GM12878 (cell line): Measurements from ENCODE around the gene NLRP14. TPM values are rescaled to one million over a fixed set of nuclear protein-coding genes. Genes with fewer than 3 reads are reported as not detected.

ENCODE experiments used
- ATAC-seq: fragments of 200-7000 bp; cut with Tn5 transposase; 3 replicates; pipeline ENCODE4 v1.9.1; 2020; ENCODE audit warnings: mild to moderate bottlenecking, moderate library complexity
- BruUV-seq: library from RNA; stranded (reverse); fragments of 400-500 nt; replicated peaks from 2 replicates; lab custom pipeline; 2021; lab: Mats Ljungman, UMichigan
- CTCF ChIA-PET: fragments of 300-600 bp; sonication (Branson Sonifier 250); formaldehyde crosslinking; extraction: SDS; loops from one replicate; lab custom pipeline; 2021; ENCODE audit warnings: inconsistent platforms; lab: Yijun Ruan, JAX
- POLR2A ChIA-PET: fragments of 350-600 bp; formaldehyde crosslinking; extraction: SDS; loops from one replicate; lab custom pipeline; 2021; ENCODE audit warnings: inconsistent platforms; lab: Charles Lee
- RAD21 ChIA-PET: fragments of 300-600 bp; sonication (Branson Sonifier 250); formaldehyde crosslinking; loops from one replicate; lab custom pipeline; 2023; ENCODE audit warnings: antibody characterized with exemption; ENCODE audit not compliant: unreplicated experiment; lab: Charles Lee
- SMC1A ChIA-PET: fragments of 300-600 bp; sonication (Branson Sonifier 250); formaldehyde crosslinking; loops from one replicate; lab custom pipeline; 2023; ENCODE audit not compliant: unreplicated experiment, uncharacterized antibody; lab: Charles Lee
- DNase-seq: peaks from one replicate; pipeline ENCODE4 v3.0.0-alpha.2; 2011; ENCODE audit warnings: low read depth, low spot score
- FAIRE-seq: peaks from 3 replicates; lab custom pipeline; 2011; peaks lifted over from hg19 to GRCh38; lab: Jason Lieb, UNC
- H2AFZ ChIP-seq: 2 replicates; pipeline ENCODE4 v1.6.0; 2011; ENCODE audit warnings: low read depth, low read length, control low read depth; ENCODE audit not compliant: control insufficient read depth
- H3K27ac ChIP-seq: 2 replicates; pipeline ENCODE4 v1.5.1; 2011; ENCODE audit warnings: control low read depth; ENCODE audit not compliant: control insufficient read depth, insufficient read depth
- H3K27me3 ChIP-seq, 2 experiments: replicated peaks in 1 of 2; 2 replicates each; pipeline versions ENCODE4 v1.6.0 to v1.6.1; 2011; ENCODE audit warnings: low read length in 1 of 2; ENCODE audit not compliant: control insufficient read depth in 2 of 2, insufficient read depth in 2 of 2
- H3K36me3 ChIP-seq, 2 experiments: 2 replicates each; pipeline ENCODE4 v1.5.1; 2011; ENCODE audit warnings: low read length in 1 of 2; ENCODE audit not compliant: control insufficient read depth in 2 of 2, insufficient read depth in 2 of 2
- H3K4me1 ChIP-seq: 2 replicates; pipeline ENCODE4 v1.6.1; 2011; ENCODE audit warnings: mild to moderate bottlenecking, low read length, moderate library complexity, mixed read lengths; ENCODE audit not compliant: control insufficient read depth, insufficient read depth
- H3K4me2 ChIP-seq: 2 replicates; pipeline ENCODE4 v1.6.0; 2011; ENCODE audit warnings: control low read depth; ENCODE audit not compliant: control insufficient read depth, insufficient read depth
- H3K4me3 ChIP-seq: fragments of 200-600 bp; sonication (generic); 2 replicates; pipeline ENCODE4 v1.5.1; 2016
- H3K79me2 ChIP-seq: 2 replicates; pipeline ENCODE4 v1.6.0; 2011; ENCODE audit warnings: low read length; ENCODE audit not compliant: control insufficient read depth, insufficient read depth
- H3K9ac ChIP-seq: 2 replicates; pipeline ENCODE4 v1.8.0; 2011; ENCODE audit warnings: low read length, control low read depth, mixed read lengths; ENCODE audit not compliant: control insufficient read depth, insufficient read depth
- H3K9me3 ChIP-seq: replicated peaks from 3 replicates; pipeline ENCODE4 v1.5.1; 2011; ENCODE audit warnings: mild to moderate bottlenecking, low read length; ENCODE audit not compliant: control insufficient read depth, insufficient read depth
- H4K20me1 ChIP-seq: 2 replicates; pipeline ENCODE4 v1.6.0; 2011; ENCODE audit not compliant: control insufficient read depth, insufficient read depth
- CEBPB ChIP-seq, 2 experiments: fragments of 150-350 bp in 1 of 2; IDR thresholded peaks; 2 replicates each; pipeline ENCODE4 v1.6.1; 2012 to 2014; ENCODE audit warnings: low read depth in 2 of 2, low read length in 2 of 2, borderline replicate concordance in 1 of 2, inconsistent platforms in 1 of 2
- CHD2 ChIP-seq: IDR thresholded peaks from 2 replicates; pipeline ENCODE4 v1.6.1; 2011; ENCODE audit warnings: low read depth, low read length, improper control_type of control experiment, borderline replicate concordance
- CREB1 ChIP-seq: IDR thresholded peaks from 2 replicates; pipeline ENCODE4 v1.6.1; 2012; ENCODE audit warnings: low read depth, mild to moderate bottlenecking, inconsistent platforms
- FOXK2 ChIP-seq: fragments of 450-650 bp; IDR thresholded peaks from 2 replicates; pipeline ENCODE4 v1.6.1; 2017; ENCODE audit warnings: mild to moderate bottlenecking, moderate library complexity
- HCFC1 ChIP-seq: fragments of 150-350 bp; IDR thresholded peaks from 2 replicates; pipeline ENCODE4 v1.6.1; 2014; ENCODE audit warnings: low read length
- HDGF ChIP-seq: fragments of 450-650 bp; IDR thresholded peaks from 2 replicates; pipeline ENCODE4 v1.6.1; 2016; ENCODE audit warnings: antibody characterized with exemption
- IRF4 ChIP-seq: IDR thresholded peaks from 2 replicates; pipeline ENCODE4 v1.6.1; 2011; ENCODE audit warnings: low read depth, low read length
- JUND ChIP-seq: IDR thresholded peaks from 2 replicates; pipeline ENCODE4 v1.6.1; 2012; ENCODE audit warnings: low read depth, mild to moderate bottlenecking, low read length, improper control_type of control experiment, moderate library complexity
- NBN ChIP-seq: fragments of 450-650 bp; IDR thresholded peaks from 2 replicates; pipeline ENCODE4 v1.6.1; 2016
- NFYA ChIP-seq: IDR thresholded peaks from 2 replicates; pipeline ENCODE4 v1.6.1; 2011; ENCODE audit warnings: low read depth, mild to moderate bottlenecking, low read length, improper control_type of control experiment, borderline replicate concordance
- PAX5 ChIP-seq: IDR thresholded peaks from 2 replicates; pipeline ENCODE4 v1.6.1; 2011; ENCODE audit warnings: low read depth, low read length, borderline replicate concordance
- POU2F2 ChIP-seq: IDR thresholded peaks from 3 replicates; pipeline ENCODE4 v1.6.1; 2011; ENCODE audit warnings: low read depth, mild to moderate bottlenecking, low read length, borderline replicate concordance
- RB1 ChIP-seq: fragments of 450-650 bp; formaldehyde crosslinking; IDR thresholded peaks from 2 replicates; pipeline ENCODE4 v1.6.1; 2017; ENCODE audit warnings: mild to moderate bottlenecking, borderline replicate concordance
- RELA ChIP-seq: fragments of 450-650 bp; IDR thresholded peaks from 2 replicates; pipeline ENCODE4 v1.8.0; 2014; ENCODE audit warnings: borderline replicate concordance; ENCODE audit not compliant: partially characterized antibody
- SMARCA5 ChIP-seq: fragments of 450-650 bp; IDR thresholded peaks from 2 replicates; pipeline ENCODE4 v1.6.1; 2017; ENCODE audit warnings: mild to moderate bottlenecking
- SUZ12 ChIP-seq: fragments of 200-600 bp; sonication (generic); IDR thresholded peaks from one replicate; pipeline ENCODE4 v1.6.1; 2018; ENCODE audit warnings: antibody characterized with exemption, mild to moderate bottlenecking; ENCODE audit not compliant: unreplicated experiment
- TAF1 ChIP-seq: IDR thresholded peaks from 2 replicates; pipeline ENCODE4 v1.6.1; 2011; ENCODE audit warnings: mild to moderate bottlenecking, low read depth, low read length, borderline replicate concordance
- ZZZ3 ChIP-seq: IDR thresholded peaks from 2 replicates; pipeline ENCODE4 v1.6.1; 2011; ENCODE audit warnings: low read depth; ENCODE audit not compliant: control insufficient read depth, insufficient read length
- in situ Hi-C: fragments of 300-500 bp; cut with MboI; formaldehyde crosslinking; loops from 9 replicates; pipeline ENCODE4 v1.14.3; 2018; ENCODE audit warnings: mixed read lengths
- intact Hi-C: fragments of 100-400 bp; cut with micrococcal nuclease; formaldehyde crosslinking; loops from one replicate; pipeline ENCODE4 v1.14.2; 2022; ENCODE audit not compliant: unreplicated experiment
- polyA plus RNA-seq, 11 experiments: library from polyadenylated mRNA; depleted of rRNA in 4 of 11; unstranded in 6 of 11; stranded (reverse) in 5 of 11; fragments of >200 nt; fragmentation: Nextera tagmentation in 4 of 11; fragmentation: Illumina TruSeq in 1 of 11; extraction: Ambion mirVana in 4 of 11; extraction: Trizol in 1 of 11; gene quantifications; 1 replicate in 1 of 11; 2 replicates in 10 of 11; pipeline versions ENCODE4 v1.2.1 to v1.2.3, GENCODE V29; 2011 to 2016; ENCODE audit warnings: inconsistent platforms in 2 of 11, missing spikeins in 2 of 11, low read depth in 1 of 11
- total RNA-seq, 4 experiments: library from RNA; depleted of rRNA in 3 of 4; stranded (reverse); fragments of >200 nt in 3 of 4; fragmentation: Illumina TruSeq in 1 of 4; extraction: Trizol in 1 of 4; gene quantifications; 2 replicates each; pipeline versions ENCODE4 v1.2.1 to v1.2.3, GENCODE V29; 2013 to 2021
- TF ChIP-seq, protein P1 (sequence below): IDR thresholded peaks from 2 replicates; pipeline ENCODE4 v1.6.1; 2012; ENCODE audit warnings: mild to moderate bottlenecking, low read depth, low read length

The NLRP14 gene
- total and polyA plus RNA-seq, 10 of the 15 experiments (the other 5 are each of a cell fraction or from before 2014, with no cell fraction given), result 0.02 to 0.12 (median 0.04) TPM; not detected in 3

DNA sequence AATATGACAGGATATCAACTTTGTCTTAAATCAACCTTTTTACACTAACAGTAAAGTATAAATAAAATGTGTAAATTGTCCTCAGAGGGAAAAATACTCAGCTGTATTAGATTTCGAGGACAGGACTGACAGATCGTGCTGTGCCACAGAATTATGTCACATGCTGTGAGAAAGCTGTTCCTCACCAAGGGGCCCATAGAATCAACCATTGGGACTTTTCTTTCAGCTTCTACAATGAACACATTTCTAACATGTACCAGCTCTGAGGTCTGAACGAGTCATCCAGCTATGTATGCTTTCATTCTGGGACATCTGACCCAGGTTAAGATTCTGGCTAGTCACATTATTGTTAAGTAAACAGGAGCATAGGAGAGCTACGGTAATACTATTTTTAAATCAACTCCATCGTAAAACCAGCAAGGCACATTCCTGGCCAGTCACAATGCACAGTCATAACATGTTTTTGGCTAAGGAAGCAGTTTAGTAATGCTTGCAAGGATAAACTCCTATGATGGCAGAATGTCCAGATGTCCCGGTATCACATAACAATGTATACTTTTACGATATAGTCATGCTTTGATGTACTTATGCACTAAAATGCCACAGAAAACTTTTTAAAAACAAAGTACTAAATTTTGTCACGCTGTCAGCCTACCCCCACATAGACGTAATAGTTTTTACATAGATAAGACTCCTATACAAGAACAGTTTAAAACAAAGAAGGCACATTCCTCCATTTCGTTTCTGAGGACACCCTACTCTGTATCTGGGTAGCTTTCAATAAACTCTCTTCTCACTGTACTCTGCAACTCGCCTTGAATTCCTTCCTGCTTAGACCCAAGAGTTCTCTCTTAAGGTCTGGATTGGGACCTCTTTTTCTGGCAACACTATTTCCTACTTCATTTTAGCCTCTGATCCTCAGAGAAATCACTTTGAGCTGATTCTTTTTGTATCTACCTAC, 27.5 kb upstream of the NLRP14 start (continued):
- TF ChIP-seq RELA, result no peak
- TF ChIP-seq TAF1, result no peak

DNA sequence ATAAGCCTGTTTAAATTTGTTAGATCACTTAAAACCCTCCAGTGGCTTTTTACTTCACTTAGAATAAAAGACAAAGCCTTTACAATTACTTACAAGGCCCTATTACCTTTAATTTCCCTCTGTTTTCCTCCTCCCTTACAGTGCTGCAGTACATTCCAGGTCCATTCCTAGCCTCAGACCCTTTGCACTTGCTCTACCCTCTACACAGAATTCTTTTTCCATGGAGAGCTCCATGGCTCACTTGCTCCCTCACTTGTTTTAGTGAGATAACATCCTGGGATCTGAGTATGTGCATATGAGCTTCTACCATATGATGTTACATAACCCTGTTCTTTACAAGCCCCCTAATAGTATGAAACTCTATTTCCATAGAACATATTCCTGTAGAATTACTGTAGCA, 24.6 kb upstream of the NLRP14 start:
- SMC1A ChIA-PET, result interaction anchor here (0.6 kb wide), 1 partner anchor 526 kb away, joined by 3 read pairs; no protein-coding TSS in a partner anchor
- Histone ChIP-seq H3K36me3 (no peaks in the 10 kb centered on the region), H3K27ac (no peak overlapping the region), H3K4me2 (no peak overlapping the region), H3K4me1 (no peaks in the 10 kb centered on the region), H2AFZ (no peak overlapping the region), H3K9ac (no peak overlapping the region), H3K4me3 (no peak overlapping the region), H3K27me3 (no peaks in the 10 kb centered on the region; a peak in 2 of 4 replicates), H3K9me3 (no peaks in the 10 kb centered on the region), H4K20me1 (no peaks in the 10 kb centered on the region), H3K79me2 (no peaks in the 10 kb centered on the region)
- no TSS peak for BruUV-seq
- in situ Hi-C loops, result no loop called here
- RAD21 ChIA-PET, result no interaction called here
- POLR2A ChIA-PET, result no interaction called here
- CTCF ChIA-PET, result no interaction called here
- intact Hi-C loops, result no loop called here
- ATAC-seq (no peak), FAIRE-seq (no peak), DNase-seq (no peak)
- TF ChIP-seq NBN, result no peak
- no peak for TF ChIP-seq POU2F2
- TF ChIP-seq SMARCA5, result no peak
- TF ChIP-seq FOXK2, result no peak
- TF ChIP-seq CHD2, result no peak
- TF ChIP-seq CEBPB (IDR thresholded peaks at IDR 0.05; ENCODE audit: borderline replicate concordance in 1 of 2, low read depth in 2 of 2, low read length in 2 of 2), result no peak
- no peak for TF ChIP-seq HDGF
- no peak for TF ChIP-seq CREB1
- TF ChIP-seq IRF4, result no peak
- no peak for TF ChIP-seq PAX5
- TF ChIP-seq ZZZ3, result no peak
- no peak for TF ChIP-seq HCFC1
- TF ChIP-seq RB1, result no peak
- TF ChIP-seq NFYA, result no peak
- TF ChIP-seq, protein P1, sequence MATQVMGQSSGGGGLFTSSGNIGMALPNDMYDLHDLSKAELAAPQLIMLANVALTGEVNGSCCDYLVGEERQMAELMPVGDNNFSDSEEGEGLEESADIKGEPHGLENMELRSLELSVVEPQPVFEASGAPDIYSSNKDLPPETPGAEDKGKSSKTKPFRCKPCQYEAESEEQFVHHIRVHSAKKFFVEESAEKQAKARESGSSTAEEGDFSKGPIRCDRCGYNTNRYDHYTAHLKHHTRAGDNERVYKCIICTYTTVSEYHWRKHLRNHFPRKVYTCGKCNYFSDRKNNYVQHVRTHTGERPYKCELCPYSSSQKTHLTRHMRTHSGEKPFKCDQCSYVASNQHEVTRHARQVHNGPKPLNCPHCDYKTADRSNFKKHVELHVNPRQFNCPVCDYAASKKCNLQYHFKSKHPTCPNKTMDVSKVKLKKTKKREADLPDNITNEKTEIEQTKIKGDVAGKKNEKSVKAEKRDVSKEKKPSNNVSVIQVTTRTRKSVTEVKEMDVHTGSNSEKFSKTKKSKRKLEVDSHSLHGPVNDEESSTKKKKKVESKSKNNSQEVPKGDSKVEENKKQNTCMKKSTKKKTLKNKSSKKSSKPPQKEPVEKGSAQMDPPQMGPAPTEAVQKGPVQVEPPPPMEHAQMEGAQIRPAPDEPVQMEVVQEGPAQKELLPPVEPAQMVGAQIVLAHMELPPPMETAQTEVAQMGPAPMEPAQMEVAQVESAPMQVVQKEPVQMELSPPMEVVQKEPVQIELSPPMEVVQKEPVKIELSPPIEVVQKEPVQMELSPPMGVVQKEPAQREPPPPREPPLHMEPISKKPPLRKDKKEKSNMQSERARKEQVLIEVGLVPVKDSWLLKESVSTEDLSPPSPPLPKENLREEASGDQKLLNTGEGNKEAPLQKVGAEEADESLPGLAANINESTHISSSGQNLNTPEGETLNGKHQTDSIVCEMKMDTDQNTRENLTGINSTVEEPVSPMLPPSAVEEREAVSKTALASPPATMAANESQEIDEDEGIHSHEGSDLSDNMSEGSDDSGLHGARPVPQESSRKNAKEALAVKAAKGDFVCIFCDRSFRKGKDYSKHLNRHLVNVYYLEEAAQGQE, result no peak
- TF ChIP-seq RELA, result no peak
- no peak for TF ChIP-seq SUZ12
- TF ChIP-seq JUND, result no peak
